Mesodermal cell (in vitro differentiated cells): Measurements from ENCODE around the gene ADGRB3.
"Not testable (repeated sequence)": the region's sequence is repeated elsewhere in the genome, so short reads cannot be mapped to it uniquely, and the experiment has no call there.

Experiments used
- H3K27ac ChIP-seq: 2 replicates; pipeline ENCODE4 v1.7.0; 2013; ENCODE audit warnings: mild to moderate bottlenecking, low read depth, low read length, moderate library complexity; ENCODE audit not compliant: severe bottlenecking
- H3K36me3 ChIP-seq: 2 replicates; pipeline ENCODE4 v1.7.1; 2013; ENCODE audit warnings: mild to moderate bottlenecking, low read length, moderate library complexity; ENCODE audit not compliant: control insufficient read depth, insufficient read depth
- H3K4me1 ChIP-seq: one replicate; pipeline ENCODE4 v1.7.1; 2013; ENCODE audit warnings: mild to moderate bottlenecking, low read length; ENCODE audit not compliant: insufficient read depth, control insufficient read depth, poor library complexity, severe bottlenecking
- H3K4me3 ChIP-seq: 2 replicates; pipeline ENCODE4 v1.7.0; 2013; ENCODE audit warnings: low read length, control low read depth, mild to moderate bottlenecking; ENCODE audit not compliant: insufficient read depth, poor library complexity, severe bottlenecking; ENCODE audit errors: extremely low read depth
- H3K9me3 ChIP-seq: 2 replicates; pipeline ENCODE4 v1.7.1; 2013; ENCODE audit warnings: mild to moderate bottlenecking, low read length, moderate library complexity; ENCODE audit not compliant: control insufficient read depth
- WGBS, 2 experiments: methylation state at CpG; one replicate each; pipeline ENCODE4 v1.1.5; 2013; ENCODE audit warnings: missing lambda C conversion rate in 2 of 2; ENCODE audit not compliant: insufficient coverage in 2 of 2; 5-methylcytosine and 5-hydroxymethylcytosine counted together

Gene ADGRB3

GRCh38 chr6:68740828-68741500 is 105.9 kb downstream of the ADGRB3 start:
- Histone ChIP-seq H3K27ac (no peak overlapping the region), H3K4me1 (no peaks in the 10 kb centered on the region), H3K9me3 (no peaks in the 10 kb centered on the region), H3K36me3 (no peaks in the 10 kb centered on the region), H3K4me3 (no peak overlapping the region)
- 89 to 100% methylated on average over 1 of the region's 2 CpGs for WGBS, 2 experiments

DNA sequence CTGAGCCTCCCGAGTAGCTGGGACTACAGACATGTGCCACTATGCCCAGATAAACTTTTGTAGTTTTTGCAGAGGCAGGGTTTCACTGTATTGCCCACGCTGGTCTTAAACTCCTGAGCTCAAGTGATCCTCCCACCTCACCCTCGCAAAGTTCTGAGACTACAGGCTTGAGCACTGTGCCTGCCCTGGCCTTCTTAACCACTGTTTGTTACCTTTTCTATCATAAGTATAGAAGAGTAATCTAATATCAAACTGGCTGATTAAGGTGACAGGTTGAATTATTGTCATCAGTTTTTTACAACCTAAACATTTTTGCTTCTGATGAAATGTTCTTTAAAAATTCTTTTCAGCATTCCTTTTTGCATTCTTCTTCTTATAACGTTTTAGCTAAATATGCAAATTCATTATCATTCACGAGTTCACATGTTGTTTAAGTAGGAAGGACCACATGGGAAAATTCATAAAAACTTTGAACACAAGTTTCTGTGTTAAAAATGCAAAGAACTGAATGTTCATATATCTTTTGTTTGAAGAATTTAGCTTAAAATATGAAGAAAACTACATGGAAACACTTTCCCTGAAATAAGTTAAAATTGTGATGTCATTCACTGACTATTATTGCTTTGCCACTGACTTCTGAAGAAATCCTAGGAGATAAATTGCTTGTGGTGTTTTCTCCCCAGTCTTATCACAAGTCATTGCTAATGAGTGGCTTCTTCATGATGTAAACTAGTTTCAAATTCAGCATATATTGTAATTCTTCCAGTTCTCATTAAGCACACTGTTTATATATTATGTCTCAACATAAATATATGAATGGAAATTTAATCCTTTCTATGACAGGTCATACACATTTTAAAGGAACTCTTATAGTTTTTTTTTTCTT is 106.7 kb downstream of the ADGRB3 start:
- Histone ChIP-seq H3K9me3 (no peaks in the 10 kb centered on the region), H3K4me3 (no peak overlapping the region), H3K4me1 (no peaks in the 10 kb centered on the region), H3K27ac (no peak overlapping the region), H3K36me3 (no peaks in the 10 kb centered on the region)
- 86 to 94% methylated on average over 2 of the region's 5 CpGs for WGBS, 2 experiments

- Histone ChIP-seq H3K36me3 (no peaks in the 10 kb centered on the region), H3K27ac (no peak overlapping the region), H3K9me3 (no peaks in the 10 kb centered on the region), H3K4me1 (no peaks in the 10 kb centered on the region), H3K4me3 (no peak overlapping the region)
- no CpG with 5 or more reads among the region's 1 CpG for WGBS, 2 experiments
These were observed 108.0 kb downstream of the ADGRB3 start for GRCh38 chr6:68743099-68743498.

DNA sequence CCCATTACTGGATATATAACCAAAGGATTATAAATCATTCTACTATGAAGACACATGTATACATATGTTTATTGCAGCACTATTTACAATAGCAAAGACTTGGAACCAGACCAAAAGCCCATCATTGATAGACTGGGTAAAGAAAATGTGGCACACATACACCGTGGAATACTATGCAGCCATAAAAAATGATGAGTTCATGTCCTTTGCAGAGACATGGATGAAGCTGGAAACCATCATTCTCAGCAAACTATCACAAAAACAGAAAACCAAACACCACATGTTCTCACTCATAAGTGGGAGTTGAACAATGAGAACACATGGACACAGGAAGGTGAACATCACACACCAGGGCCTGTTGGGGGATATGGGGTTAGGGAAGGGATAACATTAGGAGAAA is 109.3 kb downstream of the ADGRB3 start:
- H3K27ac ChIP-seq, H3K4me1 ChIP-seq, H3K4me3 ChIP-seq, H3K9me3 ChIP-seq, H3K36me3 ChIP-seq: not testable (repeated sequence)
- 60% methylated on average over 1 of the region's 1 CpG; no CpG with 5 or more reads in 1 of the 2 experiments for WGBS, 2 experiments

DNA sequence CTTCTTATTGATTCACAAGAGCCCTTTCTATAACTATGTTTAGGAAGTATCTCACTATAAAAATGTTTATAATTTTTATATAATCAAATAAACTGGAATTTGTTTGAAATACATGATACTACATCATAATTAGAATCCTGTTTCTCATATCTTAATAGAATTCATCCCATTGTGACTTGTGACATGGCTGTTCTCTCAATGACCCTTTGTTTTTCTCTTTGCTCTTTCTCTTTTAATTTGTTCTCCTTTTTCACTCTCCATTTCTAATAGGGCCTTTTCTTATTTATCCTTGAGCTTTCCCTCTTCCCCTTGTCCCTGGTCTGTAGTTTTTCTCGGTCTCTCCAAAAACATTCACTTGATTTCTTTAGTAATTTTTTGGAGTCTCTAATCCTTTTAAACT is 111.3 kb downstream of the ADGRB3 start:
- H3K27ac ChIP-seq, result no peak overlapping the region
- H3K9me3 ChIP-seq, result no peaks in the 10 kb centered on the region
- H3K36me3 ChIP-seq, result no peaks in the 10 kb centered on the region
- no peaks in the 10 kb centered on the region for H3K4me1 ChIP-seq
- no CpG with 5 or more reads among the region's 1 CpG for WGBS, 2 experiments
- no peak overlapping the region for H3K4me3 ChIP-seq

DNA sequence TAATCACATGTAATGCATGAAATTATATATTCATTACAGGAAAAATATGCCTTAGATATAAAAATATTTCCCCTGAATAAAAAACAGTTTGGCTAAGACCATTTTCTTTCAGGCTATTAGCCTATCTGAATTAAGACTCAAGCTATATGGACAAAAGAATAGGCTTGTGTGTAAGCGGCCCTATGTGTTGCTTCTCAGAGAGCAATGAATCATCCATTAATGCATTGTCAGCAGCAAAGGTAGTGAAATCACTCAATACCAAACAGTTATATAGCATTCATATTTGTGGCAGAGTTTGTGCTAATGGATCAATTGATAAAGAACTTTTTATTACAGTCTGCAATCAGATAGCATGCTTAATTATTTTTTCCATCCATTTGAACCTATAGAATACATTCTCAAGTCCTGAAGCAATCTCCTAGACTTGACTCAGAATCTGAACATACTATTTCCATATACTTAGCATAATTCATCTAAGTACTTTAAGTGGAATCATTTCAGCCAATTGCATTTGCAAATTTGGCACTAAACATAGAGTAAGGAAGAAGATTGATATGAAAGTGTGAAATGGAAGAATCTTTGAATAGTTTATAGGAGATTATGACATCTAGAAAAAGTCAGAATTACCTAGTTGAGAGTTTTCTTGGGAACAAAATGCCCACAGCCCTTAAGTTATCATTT is 112.2 kb downstream of the ADGRB3 start:
- Histone ChIP-seq H3K36me3 (no peaks in the 10 kb centered on the region), H3K27ac (no peak overlapping the region), H3K9me3 (no peaks in the 10 kb centered on the region), H3K4me3 (no peak overlapping the region), H3K4me1 (no peaks in the 10 kb centered on the region)
- WGBS, 2 experiments, result no CpG with 5 or more reads among the region's 1 CpG

DNA sequence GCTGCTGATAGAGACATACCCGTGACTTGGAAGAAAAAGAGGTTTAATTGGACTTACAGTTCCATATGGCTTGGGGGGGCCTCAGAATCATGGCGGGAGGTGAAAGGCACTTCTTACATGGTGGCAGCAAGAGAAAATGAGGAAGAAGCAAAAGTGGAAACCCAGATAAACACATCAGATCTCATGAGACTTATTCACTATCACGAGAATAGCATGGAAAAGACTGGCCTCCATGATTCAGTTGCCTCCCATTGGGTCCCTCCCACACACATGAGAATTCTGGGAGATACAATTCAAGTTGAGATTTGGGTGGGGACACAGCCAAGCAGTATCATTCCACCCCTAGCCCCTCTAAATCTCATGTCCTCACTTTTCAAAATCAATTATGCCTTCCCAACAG is 112.8 kb downstream of the ADGRB3 start:
- H3K36me3 ChIP-seq, H3K4me1 ChIP-seq, H3K4me3 ChIP-seq, H3K27ac ChIP-seq, H3K9me3 ChIP-seq: not testable (repeated sequence)
- 87 to 100% methylated on average over 1 to 3 of the region's 3 CpGs for WGBS, 2 experiments

GRCh38 chr6:68754681-68755213 is 119.7 kb downstream of the ADGRB3 start:
- no peaks in the 10 kb centered on the region for H3K4me1 ChIP-seq
- H3K4me3 ChIP-seq, result no peak overlapping the region
- no peaks in the 10 kb centered on the region for H3K9me3 ChIP-seq
- H3K36me3 ChIP-seq, result no peaks in the 10 kb centered on the region
- no peak overlapping the region for H3K27ac ChIP-seq

- Histone ChIP-seq H3K36me3 (no peaks in the 10 kb centered on the region), H3K4me3 (no peak overlapping the region), H3K9me3 (no peaks in the 10 kb centered on the region), H3K27ac (no peak overlapping the region), H3K4me1 (no peaks in the 10 kb centered on the region)
- no CpG with 5 or more reads among the region's 5 CpGs for WGBS, 2 experiments
These were observed 121.6 kb downstream of the ADGRB3 start for GRCh38 chr6:68756454-68757375.

DNA sequence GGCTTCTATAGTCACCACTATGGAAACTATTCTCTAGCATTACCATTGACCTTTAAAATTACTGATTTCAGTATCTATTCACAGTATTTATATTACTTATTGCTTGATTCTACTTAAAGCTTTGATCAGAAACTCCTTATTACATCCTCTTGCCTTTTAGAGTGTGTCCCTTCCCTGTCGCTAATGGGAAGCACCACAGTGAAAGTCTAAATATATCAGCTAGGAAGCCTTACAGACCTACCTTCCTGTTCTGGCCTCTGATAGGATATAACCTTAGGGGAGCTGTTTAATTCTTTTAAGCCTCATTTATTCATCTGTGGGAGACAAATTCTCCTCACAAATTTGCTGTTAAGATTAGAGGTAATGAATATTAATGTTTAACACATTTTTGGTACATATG is 122.7 kb downstream of the ADGRB3 start:
- WGBS, 2 experiments, result no CpG with 5 or more reads among the region's 1 CpG
- Histone ChIP-seq H3K9me3 (no peaks in the 10 kb centered on the region), H3K4me3 (no peak overlapping the region), H3K27ac (no peak overlapping the region), H3K36me3 (no peaks in the 10 kb centered on the region), H3K4me1 (no peaks in the 10 kb centered on the region)
